ENCODE data around the gene CSNK1D.

- no peak for TF ChIP-seq EZH2 (IDR thresholded peaks at IDR 0.05; ENCODE audit: borderline replicate concordance, low read length)
- TF ChIP-seq, protein P1, sequence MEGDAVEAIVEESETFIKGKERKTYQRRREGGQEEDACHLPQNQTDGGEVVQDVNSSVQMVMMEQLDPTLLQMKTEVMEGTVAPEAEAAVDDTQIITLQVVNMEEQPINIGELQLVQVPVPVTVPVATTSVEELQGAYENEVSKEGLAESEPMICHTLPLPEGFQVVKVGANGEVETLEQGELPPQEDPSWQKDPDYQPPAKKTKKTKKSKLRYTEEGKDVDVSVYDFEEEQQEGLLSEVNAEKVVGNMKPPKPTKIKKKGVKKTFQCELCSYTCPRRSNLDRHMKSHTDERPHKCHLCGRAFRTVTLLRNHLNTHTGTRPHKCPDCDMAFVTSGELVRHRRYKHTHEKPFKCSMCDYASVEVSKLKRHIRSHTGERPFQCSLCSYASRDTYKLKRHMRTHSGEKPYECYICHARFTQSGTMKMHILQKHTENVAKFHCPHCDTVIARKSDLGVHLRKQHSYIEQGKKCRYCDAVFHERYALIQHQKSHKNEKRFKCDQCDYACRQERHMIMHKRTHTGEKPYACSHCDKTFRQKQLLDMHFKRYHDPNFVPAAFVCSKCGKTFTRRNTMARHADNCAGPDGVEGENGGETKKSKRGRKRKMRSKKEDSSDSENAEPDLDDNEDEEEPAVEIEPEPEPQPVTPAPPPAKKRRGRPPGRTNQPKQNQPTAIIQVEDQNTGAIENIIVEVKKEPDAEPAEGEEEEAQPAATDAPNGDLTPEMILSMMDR (conservative IDR thresholded peaks at IDR 0.05 in 1 of 2, IDR thresholded peaks at IDR 0.05 in 1 of 2; ENCODE audit: extremely low read depth in 1 of 2, insufficient read depth in 1 of 2, low read depth in 1 of 2, low read length in 2 of 2): no peak
Observed at GRCh38 chr17:82247182-82247823, 26.2 kb downstream of the CSNK1D start.
